Activated T-cell treated with anti-CD3 and anti-CD28 coated beads for 24 hours (primary cell): ENCODE measurements around the gene TOX4.
A peak's percentile ranks its signal among the peaks of the same experiment; 100 is the strongest.
"Not testable (repeated sequence)": the region's sequence is repeated elsewhere in the genome, so short reads cannot be mapped to it uniquely, and the experiment has no call there.

Experiments
- DNase-seq: peaks from one replicate; pipeline ENCODE4 v3.0.0-alpha.2; 2020; ENCODE audit warnings: low read depth

Gene TOX4

DNA sequence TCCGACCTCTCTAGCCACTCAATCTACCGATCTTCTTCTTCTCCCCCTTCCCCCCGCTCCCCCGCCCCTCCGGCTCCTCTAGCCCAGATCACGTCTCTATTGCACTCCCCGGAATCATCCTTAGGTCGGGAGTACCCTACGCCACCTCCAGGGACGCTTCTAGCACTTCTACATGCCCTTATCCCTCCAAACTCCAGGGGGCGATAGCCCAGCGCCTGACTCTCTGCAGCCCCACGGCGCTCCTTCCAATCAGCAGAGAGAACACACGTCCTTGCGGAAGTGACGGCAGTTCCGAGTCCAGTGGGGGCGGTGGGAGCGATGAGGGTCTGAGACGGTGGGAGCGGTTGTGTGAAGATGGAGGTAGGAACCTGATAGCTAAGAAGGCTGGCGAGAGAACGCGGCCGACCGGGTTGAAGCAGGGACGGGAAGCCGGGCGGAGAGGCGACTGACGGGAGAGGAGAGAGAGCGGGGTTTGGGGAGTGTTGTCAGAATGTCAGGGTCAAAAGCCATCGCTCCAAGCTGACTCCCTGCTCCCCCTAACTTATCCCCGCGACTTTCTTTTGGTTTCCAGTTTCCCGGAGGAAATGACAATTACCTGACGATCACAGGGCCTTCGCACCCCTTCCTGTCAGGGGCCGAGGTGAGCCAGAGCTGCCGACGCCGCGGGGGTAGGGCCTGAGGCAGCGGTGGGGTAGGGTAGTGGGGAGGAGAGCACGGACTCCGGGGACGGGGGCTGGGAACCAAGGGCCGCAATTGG lies at the start of gene TOX4, which contains the start of gene RAB2B:
Gene TOX4, plus strand, starts transcription at position 271 of the 757 bp plus-strand sequence. Its CDS starts 84 bp downstream, at position 355.
Gene RAB2B, minus strand, starts transcription at position 35 of the 757 bp plus-strand sequence. CDS start 87 bp downstream, outside the sequence.
- DNase-seq: peak; percentile 92

DNA sequence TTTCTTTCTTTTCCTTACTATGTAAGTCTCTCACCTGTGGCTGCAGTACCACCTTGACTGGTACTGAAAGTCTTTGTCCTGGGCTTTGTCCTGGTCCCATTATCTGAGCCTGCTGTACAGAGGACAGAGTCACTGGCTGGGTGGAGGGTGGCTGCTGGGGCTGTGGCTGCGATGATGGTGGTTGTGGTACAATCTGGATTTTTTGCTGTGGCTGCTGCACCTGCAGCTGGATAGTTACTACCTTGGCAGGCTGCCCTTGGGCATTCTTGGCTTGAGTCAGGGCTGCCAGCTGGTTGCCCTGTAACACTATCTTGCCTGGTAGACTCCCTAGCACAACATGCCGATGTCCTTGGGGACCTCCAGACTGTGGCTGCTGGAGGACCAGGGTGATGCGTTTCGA lies 48.1 kb upstream of the TOX4 start:
- DNase-seq: no peak

DNA sequence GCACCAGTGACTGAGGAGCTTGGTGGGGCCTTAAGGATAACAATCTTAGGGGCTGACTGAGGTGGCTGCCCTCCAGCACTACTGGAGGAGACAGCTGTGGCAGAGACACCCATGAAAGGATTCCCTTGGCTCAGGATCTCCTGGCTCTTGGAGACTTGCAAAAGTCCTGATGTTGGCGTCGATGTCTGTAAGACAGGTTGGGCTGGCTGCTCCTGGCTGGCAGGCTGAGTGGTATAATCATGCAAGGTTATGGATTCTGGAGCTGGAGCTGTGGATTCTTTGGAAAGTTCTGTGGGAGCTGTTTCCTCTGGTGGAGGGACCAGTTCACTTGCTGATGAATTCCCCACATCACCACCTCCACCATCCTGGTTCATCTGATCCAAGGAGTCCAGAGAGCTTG lies 45.9 kb upstream of the TOX4 start:
- DNase-seq: no peak

DNA sequence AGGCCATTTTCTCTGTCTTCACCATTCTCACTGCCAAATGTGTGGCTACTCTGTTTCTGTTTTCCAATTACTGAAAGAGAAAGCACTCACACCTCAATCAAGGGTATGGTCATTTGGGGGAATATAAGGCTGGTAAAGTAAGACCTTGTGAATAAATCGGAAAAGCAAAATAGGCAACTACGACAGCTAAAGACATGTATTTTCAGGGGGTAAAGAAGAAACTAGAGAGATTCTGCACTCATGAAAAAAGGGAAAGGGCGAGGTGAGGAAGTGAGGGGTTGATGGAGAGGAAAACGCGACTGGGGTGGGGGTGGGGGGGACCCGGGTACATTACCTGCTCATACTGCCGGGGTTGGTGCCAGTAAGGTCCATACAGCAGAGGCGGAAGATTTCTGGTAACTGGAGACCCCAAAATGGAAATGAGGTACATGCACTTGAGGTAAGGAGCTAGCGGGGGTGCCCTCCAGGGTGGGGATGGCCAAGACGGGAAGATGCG lies 40.4 kb upstream of the TOX4 start:
- no peak for DNase-seq

DNA sequence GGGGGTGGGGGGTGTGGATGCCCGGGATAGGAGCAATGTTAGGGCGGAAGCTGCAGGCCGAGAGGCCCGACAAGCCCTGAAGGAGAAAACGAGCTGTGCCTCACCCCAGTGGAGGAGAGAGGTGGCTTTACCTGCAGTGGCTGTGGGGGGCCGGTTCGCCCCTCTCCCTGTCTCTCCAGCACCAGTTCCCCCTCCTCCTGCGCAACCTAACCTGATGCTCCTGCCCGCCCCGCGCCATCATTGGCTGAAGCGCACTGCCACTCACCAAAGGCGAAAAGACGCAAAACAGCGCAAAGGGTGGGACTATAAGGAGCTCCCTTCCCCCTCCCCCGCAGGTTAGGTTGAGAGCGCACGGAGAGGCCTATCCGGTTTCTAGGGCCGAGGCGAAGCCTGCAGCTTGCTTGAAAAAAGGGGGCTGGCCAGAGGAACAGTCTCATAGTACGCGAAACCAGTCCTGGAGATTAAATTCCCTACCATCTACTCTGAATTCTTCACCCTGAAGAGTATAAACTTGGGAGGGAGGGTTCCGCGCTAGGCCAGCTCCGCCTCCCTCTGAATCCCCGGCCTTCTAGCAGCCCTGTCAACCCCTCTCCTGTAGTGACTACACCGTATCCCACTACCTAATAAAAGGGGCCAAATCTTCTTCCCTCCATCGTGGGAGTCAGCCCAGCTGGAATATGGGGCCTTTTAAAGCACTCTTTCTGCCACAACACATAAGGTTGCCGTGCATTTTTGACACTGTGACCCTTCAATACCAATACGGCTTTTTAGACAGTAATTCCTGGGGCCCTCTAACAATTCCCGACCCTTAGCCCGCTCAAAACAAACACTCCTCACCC lies 39.7 kb upstream of the TOX4 start:
- peak; percentile 97 for DNase-seq

DNA sequence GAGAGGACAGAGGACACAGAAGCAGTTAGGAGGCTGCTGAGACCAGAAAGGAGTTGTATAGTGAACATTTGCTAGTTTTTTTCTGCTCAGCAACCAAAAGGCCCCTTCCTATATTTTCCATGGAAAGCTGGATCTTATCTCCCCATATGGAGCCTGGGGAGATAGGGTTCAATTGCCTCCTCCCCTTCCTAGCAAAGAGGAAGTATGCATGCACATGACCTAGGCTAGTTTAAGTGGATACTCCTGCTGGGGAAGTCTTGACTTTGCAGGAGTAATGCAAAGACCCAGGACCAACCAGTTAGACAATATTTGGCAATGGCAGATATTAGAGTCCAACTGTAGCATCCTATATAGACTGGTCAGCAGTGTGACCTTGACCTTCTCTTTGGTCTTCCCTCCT lies 36.1 kb upstream of the TOX4 start:
- no peak for DNase-seq

DNA sequence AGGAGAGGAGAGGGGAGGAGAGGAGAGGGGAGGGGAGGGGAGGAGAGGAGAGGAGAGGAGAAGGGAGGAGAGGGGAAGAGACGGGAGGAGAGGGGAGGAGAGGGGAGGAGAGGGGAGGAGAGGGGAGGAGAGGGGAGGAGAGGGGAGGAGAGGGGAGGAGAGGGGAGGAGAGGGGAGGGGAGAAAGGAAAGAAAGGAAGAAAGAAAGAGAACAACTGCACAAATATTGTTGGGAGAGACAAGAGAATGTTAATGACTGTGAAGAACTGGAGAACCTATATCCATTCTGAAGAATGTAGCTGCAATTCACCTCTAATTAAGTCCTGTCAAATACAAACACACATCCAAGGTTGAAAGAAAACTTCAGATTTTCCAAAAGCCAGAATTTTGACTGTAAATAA lies 34.3 kb upstream of the TOX4 start:
- DNase-seq: not testable (repeated sequence)

DNA sequence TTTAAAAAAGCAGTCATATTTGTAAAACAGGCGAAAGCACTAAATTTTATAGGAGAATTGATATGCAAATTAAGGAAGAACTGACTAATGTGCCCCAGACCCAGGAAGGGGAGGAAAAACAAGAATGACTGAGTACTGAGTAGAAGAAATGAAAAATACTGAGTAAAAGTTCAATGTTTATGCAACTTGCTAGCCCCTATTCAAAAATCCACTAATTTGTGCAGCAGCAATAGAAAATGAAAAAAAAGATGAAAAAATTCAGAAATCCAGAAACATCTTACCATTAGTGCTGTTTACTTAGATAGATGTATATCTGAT lies 27.1 kb upstream of the TOX4 start:
- no peak for DNase-seq

DNA sequence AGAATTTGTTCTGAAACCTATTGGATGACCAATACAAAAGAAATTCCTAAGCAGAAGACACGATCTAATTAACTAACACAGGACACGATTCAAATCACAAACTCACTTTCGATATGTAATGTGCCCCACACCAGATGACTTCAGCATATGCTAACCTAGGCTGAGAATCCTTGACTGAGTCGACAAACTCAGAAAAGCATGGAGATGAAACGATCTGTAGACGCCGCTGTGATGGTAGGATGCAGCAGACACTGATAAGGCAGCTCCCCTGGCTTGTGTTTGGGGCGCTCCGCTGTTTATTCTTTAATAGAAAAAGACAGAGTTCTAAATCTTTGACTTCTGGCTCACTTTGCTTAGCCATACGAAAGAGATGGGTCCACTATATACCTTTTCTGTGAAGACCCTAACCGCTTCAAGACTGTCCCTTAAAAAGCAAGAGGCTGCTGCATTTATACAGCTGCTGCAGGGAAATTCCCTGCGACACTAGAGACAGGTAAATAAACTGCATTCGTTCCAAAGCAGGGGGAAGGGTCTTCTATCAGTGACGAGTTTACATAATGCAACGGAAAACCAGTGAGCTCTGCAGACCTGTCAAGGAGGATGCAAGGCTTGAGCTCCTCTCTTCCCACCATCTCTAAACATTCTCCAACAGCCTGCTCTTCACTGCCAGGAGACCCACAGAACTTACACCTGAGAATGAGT lies 22.0 kb upstream of the TOX4 start:
- DNase-seq: no peak

DNA sequence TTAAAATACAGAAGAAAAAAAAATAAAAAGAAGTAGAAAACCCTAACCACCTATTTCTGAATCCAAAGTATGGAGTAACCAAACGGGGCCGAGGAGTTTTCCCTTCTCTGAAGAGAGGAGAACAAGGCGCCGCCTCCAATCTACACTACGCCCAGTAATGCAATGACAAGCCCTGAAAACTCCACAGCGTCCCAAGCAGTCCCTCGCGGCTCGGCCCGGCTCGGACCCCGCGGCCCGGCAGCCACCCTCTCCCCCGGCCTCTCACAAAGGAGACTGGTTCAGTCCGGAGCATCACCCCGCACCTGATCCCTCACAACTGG lies 21.4 kb upstream of the TOX4 start:
- DNase-seq: no peak

DNA sequence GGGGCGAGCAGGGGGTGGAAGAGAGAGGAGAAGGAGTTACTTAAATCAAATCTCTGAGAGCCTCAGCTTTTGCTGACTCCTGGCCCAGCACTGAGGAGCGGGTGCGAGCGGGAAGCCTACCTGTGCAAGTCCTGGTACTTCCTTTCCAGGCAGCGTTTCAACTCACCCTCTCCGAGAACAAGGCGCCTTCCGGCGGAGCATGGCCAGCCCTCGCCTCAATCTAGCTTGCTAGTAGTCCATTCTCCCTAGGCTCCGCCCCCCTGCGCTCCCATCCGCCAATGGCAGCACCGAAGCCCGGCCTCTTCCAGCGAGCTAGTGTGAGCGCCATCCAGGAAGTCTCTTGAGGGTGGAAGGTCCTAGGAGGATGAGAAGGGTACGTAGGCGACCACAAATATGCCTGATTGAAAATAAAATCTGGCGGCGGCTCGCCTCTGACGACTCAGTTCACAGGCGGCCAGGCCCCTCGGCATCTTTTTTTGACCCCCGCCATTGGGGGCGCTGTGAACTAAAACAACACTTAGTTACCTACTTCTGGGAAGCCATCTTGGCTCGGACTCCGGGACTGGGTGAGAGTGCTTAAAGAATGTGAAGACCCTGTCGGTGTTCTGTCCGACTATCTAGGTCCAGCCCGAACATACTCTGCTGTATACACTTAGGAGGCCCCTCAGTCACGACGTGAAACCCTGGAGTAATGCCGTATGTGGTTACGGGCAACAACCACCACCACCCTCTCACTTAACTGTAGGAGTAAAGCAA lies 20.9 kb upstream of the TOX4 start, which contains the start of gene CHD8:
Gene CHD8, minus strand, starts transcription at position 212 of the 756 bp plus-strand sequence. CDS start 24,480 bp downstream, outside the sequence.
- peak; percentile 99 for DNase-seq

DNA sequence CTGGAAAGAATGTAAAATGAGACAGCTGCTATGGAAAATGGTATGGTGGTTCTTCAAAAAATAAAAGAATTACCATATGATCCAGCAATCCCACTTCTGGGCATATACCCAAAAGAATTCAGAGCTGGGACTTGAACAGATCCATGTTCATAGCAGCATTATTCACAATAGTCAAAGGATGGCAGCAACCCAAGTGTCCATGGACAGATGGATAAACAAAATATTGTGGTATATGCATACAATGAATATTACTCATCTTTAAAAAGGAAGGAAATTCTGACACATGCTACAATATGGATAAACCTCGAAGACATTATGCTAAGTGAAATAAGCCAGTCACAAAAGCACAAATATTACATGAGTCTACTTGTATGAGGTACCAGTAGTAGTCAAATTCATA lies 9.4 kb upstream of the TOX4 start:
- DNase-seq: no peak

DNA sequence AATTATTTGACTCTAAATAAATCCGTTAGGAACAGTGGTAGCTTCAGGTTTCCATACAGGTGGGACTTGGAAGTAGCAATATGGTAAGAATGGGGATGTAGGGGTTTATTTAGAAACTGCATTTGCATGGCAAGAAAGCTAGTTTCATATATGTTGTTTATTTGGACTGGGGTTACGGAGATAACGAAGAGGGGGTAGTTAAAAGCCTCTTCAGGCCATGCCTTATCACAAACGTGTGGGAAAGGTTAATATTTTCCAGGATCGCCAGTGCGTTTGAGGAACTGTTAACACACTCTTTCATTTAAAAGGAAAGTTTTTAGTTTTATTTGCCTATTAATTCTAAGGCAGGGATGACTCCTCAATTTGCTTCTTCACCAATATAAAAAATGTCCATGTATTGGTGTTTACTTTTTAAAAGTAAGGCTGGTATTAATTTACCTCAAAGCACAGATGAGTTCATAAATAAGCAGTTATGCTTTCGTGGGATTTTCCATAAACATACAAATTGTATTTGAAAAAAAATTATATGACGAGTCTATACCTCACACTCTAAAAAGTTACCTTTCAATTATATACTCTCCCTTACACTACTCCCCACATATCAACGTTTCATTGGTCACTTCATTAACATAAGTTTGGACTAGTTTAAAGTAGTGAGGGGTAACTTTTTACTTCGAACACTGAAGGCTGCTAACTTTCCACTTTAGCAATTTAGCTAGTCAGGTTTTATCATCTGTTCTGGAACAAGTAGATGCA lies 1.1 kb upstream of the TOX4 start:
- no peak for DNase-seq

DNA sequence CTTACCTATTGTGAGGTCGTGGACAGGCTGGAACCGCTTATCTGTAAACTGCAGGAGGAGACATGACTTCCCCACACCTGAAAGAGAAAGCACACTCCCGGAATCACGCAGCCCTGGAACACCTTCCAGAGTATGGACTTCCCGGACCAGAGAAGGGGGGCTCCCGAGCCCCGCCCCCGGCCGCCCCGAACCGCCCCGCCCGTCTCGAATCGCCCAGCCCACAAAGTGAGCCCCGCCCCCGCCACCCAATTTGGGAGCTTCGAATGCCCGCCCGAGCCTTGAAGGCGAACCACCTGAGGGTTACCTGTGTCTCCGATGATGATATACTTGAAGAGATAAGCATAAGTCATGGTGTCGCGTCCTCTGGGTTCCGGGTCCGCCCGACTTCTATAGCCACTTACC lies 471 bp upstream of the TOX4 start:
- DNase-seq: no peak

DNA sequence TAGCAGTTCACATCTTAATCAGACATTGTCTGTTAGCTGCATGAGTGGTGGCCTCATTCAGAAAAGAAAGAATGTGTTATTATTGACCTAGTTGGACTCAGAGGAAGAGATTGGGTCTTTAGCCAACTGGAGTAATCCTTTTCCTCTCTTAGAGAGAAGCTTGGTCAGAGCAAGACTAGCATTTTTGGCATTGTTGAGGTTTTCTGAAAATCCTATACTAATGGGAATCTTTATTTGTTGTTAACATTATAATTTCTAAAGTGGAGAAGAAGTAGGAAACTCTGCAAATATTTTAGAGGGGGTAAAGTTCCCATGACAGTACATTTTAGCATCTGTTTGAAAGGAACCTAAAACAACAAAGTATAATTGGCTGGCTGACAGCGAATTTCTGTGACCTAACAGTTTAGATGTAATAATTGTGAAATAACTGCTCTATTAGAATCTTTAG lies 9.7 kb downstream of the TOX4 start:
- no peak for DNase-seq

DNA sequence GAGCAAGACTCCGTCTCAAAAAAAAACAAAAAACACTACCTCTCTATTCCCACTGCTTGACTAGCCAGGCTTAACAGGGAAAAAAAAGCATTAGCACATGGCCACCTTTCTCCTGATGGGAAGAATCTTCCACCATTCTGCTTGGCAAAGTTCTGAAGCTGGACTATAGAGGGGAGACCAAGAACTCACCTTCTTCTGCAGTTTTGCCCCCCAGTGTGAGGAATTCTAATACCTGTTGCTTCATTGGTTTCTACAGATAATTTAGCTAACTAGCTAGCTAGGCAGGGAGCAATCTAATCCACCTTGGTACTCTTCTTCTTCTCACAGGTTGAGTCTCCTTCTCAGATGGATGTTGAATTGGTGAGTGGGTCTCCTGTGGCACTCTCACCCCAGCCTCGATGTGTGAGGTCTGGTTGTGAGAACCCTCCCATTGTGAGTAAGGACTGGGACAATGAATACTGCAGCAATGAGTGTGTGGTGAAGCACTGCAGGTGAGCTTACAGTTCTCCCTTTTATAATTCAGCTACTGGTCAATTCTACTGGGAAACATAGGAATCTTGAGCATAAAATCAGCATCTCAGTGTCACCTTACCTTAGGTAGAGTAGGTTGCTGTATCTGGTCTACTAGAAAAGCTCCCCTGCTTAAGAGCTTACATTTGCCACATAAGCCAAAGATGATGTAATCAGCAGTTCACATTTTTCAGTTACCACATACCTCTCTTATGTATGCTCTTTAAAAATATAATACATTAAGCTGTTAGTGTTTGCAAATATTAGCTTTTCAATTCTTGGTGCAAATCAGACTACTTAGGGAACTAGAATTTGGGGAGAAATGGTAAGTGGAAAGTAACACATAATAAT lies 18.1 kb downstream of the TOX4 start:
- no peak for DNase-seq

DNA sequence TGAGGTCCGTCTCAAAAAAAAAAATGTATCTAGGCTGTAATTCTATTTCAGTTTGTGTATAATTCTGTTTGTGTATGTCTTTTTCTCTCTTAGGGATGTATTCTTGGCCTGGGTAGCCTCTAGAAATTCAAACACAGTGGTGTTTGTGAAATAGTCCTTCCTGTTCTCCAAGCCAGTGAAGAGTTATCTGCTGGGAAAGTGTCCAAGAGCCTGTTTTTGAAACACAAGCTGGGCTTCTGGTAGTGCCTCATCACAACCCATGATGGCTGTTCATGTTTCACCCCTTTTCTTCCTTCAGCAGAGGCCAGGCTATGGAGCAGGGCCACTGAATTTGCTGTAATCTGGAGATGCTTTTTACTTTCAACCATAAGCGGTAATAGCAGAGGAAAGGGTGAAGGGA lies 19.5 kb downstream of the TOX4 start:
- no peak for DNase-seq

DNA sequence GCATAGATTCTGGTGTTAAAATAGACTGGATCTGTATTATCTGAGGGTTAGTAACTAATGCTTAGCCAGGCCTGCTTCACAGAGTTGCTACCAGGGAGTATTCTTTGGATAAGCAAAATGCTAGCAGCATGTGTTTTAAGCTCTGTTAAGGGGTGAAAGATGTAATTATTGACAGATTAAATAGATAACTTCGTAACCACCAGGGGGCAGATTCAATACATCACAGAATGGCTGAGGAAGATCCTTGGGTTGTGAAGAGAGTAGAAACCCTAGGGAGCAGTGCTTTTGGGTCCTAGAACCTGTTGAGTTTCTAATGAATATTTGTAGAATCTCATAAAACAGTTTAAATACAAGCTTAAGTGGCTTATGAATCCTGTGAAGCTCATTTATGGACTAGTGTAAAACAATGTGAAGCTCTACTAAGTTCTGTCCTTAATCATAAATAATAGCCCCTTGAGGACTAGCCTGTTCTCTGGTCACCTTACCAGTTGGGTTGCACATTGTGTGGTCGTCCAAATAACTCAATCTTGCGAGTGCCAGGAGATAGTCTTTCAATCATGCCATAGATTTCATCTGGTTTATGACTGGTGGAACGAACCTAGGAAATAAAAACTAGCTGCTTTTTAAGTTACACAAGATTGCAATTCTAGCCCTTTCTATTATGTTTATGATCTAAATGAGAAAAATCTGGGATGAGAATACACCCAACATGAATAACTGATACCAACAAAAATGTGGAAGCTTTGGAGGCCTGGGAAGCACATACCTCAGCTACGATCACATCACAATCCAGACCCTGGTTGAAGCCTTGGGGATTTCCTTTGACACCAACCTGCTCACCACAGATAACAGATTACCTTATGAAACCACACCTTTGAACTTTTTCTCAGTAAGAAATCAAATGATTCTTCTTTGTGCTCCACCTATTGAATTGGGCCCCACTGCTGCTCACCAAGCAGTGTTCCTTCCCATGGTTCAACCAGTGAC lies 21.8 kb downstream of the TOX4 start:
- DNase-seq: no peak

DNA sequence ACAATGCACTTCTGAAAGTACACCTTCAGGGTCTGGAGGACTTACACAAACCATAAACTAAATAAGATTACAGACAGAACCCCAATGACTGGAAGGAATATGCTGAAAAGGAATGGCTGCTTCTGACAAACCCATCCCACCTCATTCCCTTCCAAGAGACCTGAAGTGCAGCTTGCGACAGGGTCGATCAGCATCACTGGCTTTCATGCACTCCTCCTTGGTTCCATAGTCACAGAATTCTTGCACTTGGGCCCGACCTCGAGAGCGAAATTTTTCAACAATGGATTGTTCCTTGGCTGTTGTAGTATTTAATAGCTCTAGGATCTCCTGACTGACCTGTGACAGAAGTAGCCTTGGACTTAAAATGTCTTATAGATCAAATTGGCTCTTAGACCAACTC lies 24.6 kb downstream of the TOX4 start:
- DNase-seq: no peak
